Heart right ventricle (tissue), 16 donors: ENCODE results near the gene SLC4A2. TPM values are rescaled to one million over a fixed set of nuclear protein-coding genes. Genes with fewer than 3 reads are reported as not detected.
A peak's percentile ranks its signal among the peaks of the same experiment; 100 is the strongest.

Experiments
- ATAC-seq, 8 donors: fragments of 200-7000 bp; cut with Tn5 transposase; one replicate each; pipeline ENCODE4 v1.9.1; 2020; ENCODE audit warnings: mild to moderate bottlenecking in 8 of 8, moderate library complexity in 8 of 8, moderate number of reproducible peaks in 1 of 8
- DNase-seq, 2 donors: peaks; one replicate each; pipeline ENCODE4 v3.0.0-alpha.2; 2020
- H3K27ac ChIP-seq, 10 donors: fragments of 200-600 bp; sonication (generic) in 2 of 10; one replicate each; pipeline versions ENCODE4 v1.5.0 to v1.8.0; 2020 to 2022; ENCODE audit warnings: mild to moderate bottlenecking in 3 of 10
- H3K27me3 ChIP-seq, 7 donors: fragments of 200-600 bp; one replicate each; pipeline ENCODE4 v1.8.0; 2021 to 2022; ENCODE audit warnings: mild to moderate bottlenecking in 2 of 7
- H3K36me3 ChIP-seq, 9 donors: fragments of 200-600 bp; sonication (generic) in 1 of 9; one replicate each; pipeline versions ENCODE4 v1.5.0 to v1.8.0; 2020 to 2022; ENCODE audit warnings: mild to moderate bottlenecking in 2 of 9
- H3K4me1 ChIP-seq, 9 donors: fragments of 200-600 bp; sonication (generic) in 1 of 9; one replicate each; pipeline versions ENCODE4 v1.5.0 to v1.8.0; 2020 to 2022; ENCODE audit warnings: mild to moderate bottlenecking in 4 of 9
- H3K4me3 ChIP-seq, 10 donors: fragments of 200-600 bp; sonication (generic) in 2 of 10; one replicate each; pipeline versions ENCODE4 v1.5.0 to v1.8.0; 2020 to 2022; ENCODE audit warnings: mild to moderate bottlenecking in 7 of 10, moderate library complexity in 2 of 10
- H3K9me3 ChIP-seq, 11 donors: fragments of 200-600 bp in 10 of 11; sonication (generic) in 2 of 11; one replicate each; pipeline versions ENCODE4 v1.5.0 to v1.8.0; 2013 to 2022; ENCODE audit warnings: mild to moderate bottlenecking in 2 of 11, control low read depth in 1 of 11, moderate library complexity in 1 of 11
- CTCF ChIP-seq, 9 donors: fragments of 200-600 bp; sonication (generic) in 2 of 9; IDR thresholded peaks; one replicate each; pipeline versions ENCODE4 v1.5.0 to v1.8.0; 2021 to 2022; ENCODE audit warnings: antibody characterized with exemption in 9 of 9, mild to moderate bottlenecking in 5 of 9, moderate library complexity in 1 of 9
- WGBS, 2 donors: extraction: QIAGEN DNeasy Blood & Tissue Kit; methylation state at CpG; one replicate each; pipeline ENCODE4 v1.1.7; 2013; ENCODE audit warnings: inconsistent platforms in 1 of 2; 5-methylcytosine and 5-hydroxymethylcytosine counted together
- intact Hi-C, 10 donors: fragments of 100-400 bp; cut with DNase I; formaldehyde crosslinking; loops; one replicate each; pipeline versions ENCODE4 v1.11.1 to v1.14.2; 2022
- polyA plus RNA-seq, 2 donors: library from polyadenylated mRNA; stranded (reverse); fragments of 200-250 nt; gene quantifications; one replicate each; pipeline ENCODE4 v1.2.3, GENCODE V29; 2013
- total RNA-seq, 10 donors: library from RNA; stranded (reverse); fragmentation: NEBNext Ultra II Directional in 3 of 10; extraction: Animal tissue kit (Norgen Biotek cat#: 25700) in 3 of 10; gene quantifications; one replicate each; pipeline versions ENCODE4 v1.2.1 to v1.2.4, GENCODE V29; 2021 to 2023
- donor health status: Arrhythmogenic right ventricular cardiomyopathy.
- donor health status: ischemic (EF 13 %, LVEDD 7.1; RV severe dilation, severe dysfunction).
- donor health status: healthy with polysubstance abuse.
- donor health status: DM: no; HTN: yes; CAD: no.
- donor health status: DM: no; HTN: no; CAD: no.
- donor health status: ischemic (EF 25% LVEDD 6.9; RV normal size, moderate dysfunction).
- donor health status: ischemic (EF 25% LVEDD 5.7; RV mildly dilated, moderate dysfunction).
- donor health status: healthy.
- donor health status: DM: yes; HTN: yes; CAD: no.
- donor health status: Ischemic cardiomyopathy.
- donor health status: ischemic (EF 35%, LVEDD 5.7; RV mildly dilated, moderate dysfunction).
- donor health status: nonischemic (EF 11% LVEDD 7.7; RV severe dilation, severe dysfunction).
- donor health status: DM: yes; HTN: yes; CAD: no.
- donor health status: PGD.
- donor health status: ischemic (EF 29% LVEDD 5.4; RV normal size, mild dysfunction).
- donor health status: nonischemic (EF 23%, LVEDD 6.1; RV moderate dilation, normal function).

Gene SLC4A2
- total and polyA plus RNA-seq, 12 donors, result 36.0 to 109 (median 54.6) TPM

GRCh38 chr7:151016505-151016904 is 42.9 kb upstream of the SLC4A2 start:
- no peak for TF ChIP-seq CTCF (IDR thresholded peaks at IDR 0.05)
- H3K36me3 ChIP-seq, result peaks cover 0 to 23% (median 0%) of the 10 kb centered on the region in 9 donors
- intact Hi-C loops, result loop anchor here in 4 of 10 donors (5.0 to 10.0 kb wide), 4 partner anchors 52 to 239 kb away; no protein-coding TSS in a partner anchor
- no peaks in the 10 kb centered on the region for H3K9me3 ChIP-seq
- peaks cover 0 to 59% (median 48%) of the 10 kb centered on the region in 7 donors for H3K27me3 ChIP-seq
- 81 to 84% methylated on average over 8 of the region's 8 CpGs for WGBS, 2 donors
- peaks cover 9 to 61% (median 34%) of the 10 kb centered on the region in 9 donors for H3K4me1 ChIP-seq
- H3K4me3 ChIP-seq, result no peak overlapping the region
- no peak overlapping the region for H3K27ac ChIP-seq
- ATAC-seq (no peak), DNase-seq (no peak)

GRCh38 chr7:151016942-151017341 is 42.4 kb upstream of the SLC4A2 start:
- DNase-seq, result no peak
- intact Hi-C loops, result loop anchor here in 4 of 10 donors (5.0 to 10.0 kb wide), 4 partner anchors 52 to 240 kb away; no protein-coding TSS in a partner anchor
- WGBS, 2 donors, result 77 to 83% methylated on average over 15 of the region's 15 CpGs
- TF ChIP-seq CTCF (IDR thresholded peaks at IDR 0.05), result no peak
- Histone ChIP-seq H3K9me3 (no peaks in the 10 kb centered on the region), H3K27me3 (peaks cover 0 to 59% (median 49%) of the 10 kb centered on the region in 7 donors), H3K36me3 (peaks cover 0 to 20% (median 0%) of the 10 kb centered on the region in 9 donors), H3K27ac (no peak overlapping the region), H3K4me3 (no peak overlapping the region), H3K4me1 (peaks cover 9 to 59% (median 34%) of the 10 kb centered on the region in 9 donors)
- no peak for ATAC-seq

GRCh38 chr7:151017370-151017952 is 41.9 kb upstream of the SLC4A2 start:
- peaks cover 9 to 54% (median 34%) of the 10 kb centered on the region in 9 donors for H3K4me1 ChIP-seq
- no peak for TF ChIP-seq CTCF (IDR thresholded peaks at IDR 0.05)
- WGBS, 2 donors, result 47 to 48% methylated on average over 13 of the region's 13 CpGs
- peaks cover 0 to 56% (median 53%) of the 10 kb centered on the region in 7 donors for H3K27me3 ChIP-seq
- ATAC-seq, result no peak
- H3K9me3 ChIP-seq, result no peaks in the 10 kb centered on the region
- peaks cover 0 to 19% (median 0%) of the 10 kb centered on the region in 9 donors for H3K36me3 ChIP-seq
- DNase-seq, result no peak
- H3K27ac ChIP-seq, result no peak overlapping the region
- intact Hi-C loops, result loop anchor here in 4 of 10 donors (5.0 to 10.0 kb wide), 4 partner anchors 53 to 240 kb away; no protein-coding TSS in a partner anchor
- H3K4me3 ChIP-seq, result peak overlapping the region in 1 of 10 donors; percentile 37

DNA sequence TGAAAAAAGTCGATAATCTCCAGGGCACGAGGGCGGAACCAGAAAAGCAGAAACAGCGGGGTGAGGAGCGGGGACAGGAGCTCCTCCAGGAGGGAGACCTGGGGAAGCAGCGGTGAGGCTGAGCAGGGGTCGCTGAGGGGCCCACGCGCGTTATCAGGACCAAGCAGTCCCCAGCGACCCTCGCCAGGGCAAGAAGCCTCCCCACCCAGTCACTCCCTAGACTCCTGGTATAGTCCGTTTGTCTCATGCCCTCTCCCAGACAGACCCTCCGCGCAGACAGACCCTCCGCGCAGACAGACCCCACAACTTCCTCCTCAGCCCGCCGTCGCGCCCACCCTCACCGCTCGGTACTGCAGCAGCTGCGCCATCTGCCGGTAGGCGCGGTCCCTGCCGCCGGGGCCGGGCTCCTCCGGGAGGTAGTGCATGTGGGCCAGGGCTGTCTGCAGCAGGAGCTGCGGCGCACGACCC is 41.4 kb upstream of the SLC4A2 start:
- Histone ChIP-seq H3K36me3 (peaks cover 0 to 15% (median 0%) of the 10 kb centered on the region in 9 donors), H3K27ac (no peak overlapping the region), H3K27me3 (peaks cover 0 to 56% (median 53%) of the 10 kb centered on the region in 7 donors), H3K9me3 (no peaks in the 10 kb centered on the region), H3K4me3 (peak overlapping the region in 7 of 10 donors; percentile 9 to 37 (median 22)), H3K4me1 (peaks cover 9 to 49% (median 31%) of the 10 kb centered on the region in 9 donors)
- TF ChIP-seq CTCF (IDR thresholded peaks at IDR 0.05), result peak; percentile 85 to 97 (median 95)
- intact Hi-C loops, result loop anchor here in 4 of 10 donors (5.0 to 10.0 kb wide), 4 partner anchors 53 to 241 kb away; no protein-coding TSS in a partner anchor
- ATAC-seq, result peak; percentile 55 to 80 (median 69)
- 3% methylated on average over 34 of the region's 34 CpGs for WGBS, 2 donors
- peak; percentile 67 to 77 for DNase-seq
